ENCODE measurements around the gene MAPK8IP3. TPM values are rescaled to one million over a fixed set of nuclear protein-coding genes. Genes with fewer than 3 reads are reported as not detected.

MAPK8IP3 gene
- total RNA-seq, 1 experiment from 2014 or later = 41.1 TPM

DNA sequence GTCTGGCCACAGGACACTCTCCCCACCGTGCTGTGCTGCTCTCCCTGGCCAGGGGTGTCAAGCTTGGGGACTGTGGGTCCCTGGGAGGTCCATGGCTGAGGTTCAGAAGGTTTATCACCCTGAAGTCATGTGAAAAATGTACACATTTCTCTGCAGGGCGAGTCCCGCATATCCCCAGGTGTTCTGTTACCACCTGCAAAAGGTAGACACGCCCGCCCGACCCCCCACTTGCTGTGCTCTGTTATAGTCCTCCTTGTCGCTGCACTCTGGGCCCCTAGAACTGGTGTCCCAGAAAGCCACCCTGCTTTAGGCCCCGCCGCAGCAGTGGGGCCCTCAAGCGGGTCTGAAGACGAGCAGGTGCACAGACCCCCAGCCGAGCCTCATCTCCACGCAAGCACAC lies 16.1 kb upstream of the MAPK8IP3 start:
- peaks cover 60% of the 10 kb centered on the region for H3K36me3 ChIP-seq (ENCODE audit: low read depth, low read length)
- no TSS peak for BruUV-seq (replicated peaks)
- DNase-seq = peak; percentile 23
- no peaks in the 10 kb centered on the region for H3K9me2 ChIP-seq (replicated peaks; ENCODE audit: low read length)
- no peak for TF ChIP-seq EZH2 (IDR thresholded peaks at IDR 0.05; ENCODE audit: low read length, unreplicated experiment)
- TF ChIP-seq EZH2phosphoT487 (IDR thresholded peaks at IDR 0.05; ENCODE audit: borderline replicate concordance, low read length) = no peak
- TF ChIP-seq CTCF (conservative IDR thresholded peaks at IDR 0.05; ENCODE audit: low read depth, low read length) = no peak
- no peak for ATAC-seq
- CTCF ChIA-PET = interaction anchor here (0.5 kb wide), 1 partner anchor 12 kb away, joined by 12 read pairs; the partner anchor contains the start of gene JPT2
- peak overlapping the region; percentile 24; the same call in 1 of the 2 replicates for H3K4me3 ChIP-seq (ENCODE audit: low read length)
- no peaks in the 10 kb centered on the region for H4K20me1 ChIP-seq (ENCODE audit: low read length)
- peaks cover 24% of the 10 kb centered on the region for H3F3A ChIP-seq (ENCODE audit: low read length, unreplicated experiment)
- no peak overlapping the region for H2AFZ ChIP-seq (ENCODE audit: low read length)
- intact Hi-C loops (cut with micrococcal nuclease) = loop anchor here (1.0 kb wide), 1 partner anchor 10 kb away; no protein-coding TSS in a partner anchor
- H3K4me1 ChIP-seq (ENCODE audit: insufficient read depth, low read length) = peaks cover 67% of the 10 kb centered on the region
- peak overlapping the region; percentile 64 for H3K4me2 ChIP-seq (ENCODE audit: low read length)
- peak overlapping the region; percentile 95 for H3K27ac ChIP-seq (ENCODE audit: low read length)
- H3K79me2 ChIP-seq (ENCODE audit: low read length) = peaks cover 81% of the 10 kb centered on the region
- POLR2A ChIA-PET (ENCODE audit: unreplicated experiment) = interaction anchor here (0.6 kb wide), 1 partner anchor 12 kb away, joined by 4 read pairs; the partner anchor contains the start of gene JPT2
- H3K9me3 ChIP-seq (ENCODE audit: low read length) = no peaks in the 10 kb centered on the region
- H3K9ac ChIP-seq (ENCODE audit: low read length) = peak overlapping the region; percentile 68
- no peaks in the 10 kb centered on the region for H3K27me3 ChIP-seq (ENCODE audit: low read length)

DNA sequence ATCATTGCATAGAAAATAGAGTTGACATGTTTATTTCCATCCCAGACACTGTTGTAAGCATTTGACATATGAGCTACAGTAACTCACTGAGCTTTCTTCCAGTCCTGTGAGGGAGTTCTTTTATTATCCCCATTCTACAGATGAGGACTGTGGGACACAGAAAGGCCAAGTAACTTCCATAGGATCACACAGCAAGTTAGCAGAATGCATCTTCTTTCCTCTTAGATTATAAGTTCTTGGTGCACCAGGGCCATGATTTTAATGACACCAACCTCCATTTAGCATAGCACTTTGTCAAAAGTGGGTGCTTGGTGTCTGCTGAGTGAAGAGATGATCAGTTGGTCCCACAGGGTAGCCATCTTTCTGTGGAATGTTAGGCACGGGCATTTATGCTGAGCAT lies 15.2 kb upstream of the MAPK8IP3 start:
- intact Hi-C loops (cut with micrococcal nuclease) = no loop called here
- Histone ChIP-seq H3K9me2 (replicated peaks; ENCODE audit: low read length) (no peaks in the 10 kb centered on the region), H3K9me3 (ENCODE audit: low read length) (no peaks in the 10 kb centered on the region), H3K79me2 (ENCODE audit: low read length) (peaks cover 78% of the 10 kb centered on the region), H4K20me1 (ENCODE audit: low read length) (no peaks in the 10 kb centered on the region), H3K9ac (ENCODE audit: low read length) (peak overlapping the region; percentile 68), H3K4me1 (ENCODE audit: insufficient read depth, low read length) (peaks cover 63% of the 10 kb centered on the region), H3K4me3 (ENCODE audit: low read length) (no peak overlapping the region), H3K27ac (ENCODE audit: low read length) (peak overlapping the region; percentile 95), H3K27me3 (ENCODE audit: low read length) (no peaks in the 10 kb centered on the region), H3K36me3 (ENCODE audit: low read depth, low read length) (peaks cover 54% of the 10 kb centered on the region), H3K4me2 (ENCODE audit: low read length) (peak overlapping the region; percentile 75), H3F3A (ENCODE audit: low read length, unreplicated experiment) (peaks cover 24% of the 10 kb centered on the region), H2AFZ (ENCODE audit: low read length) (no peak overlapping the region)
- no TSS peak for BruUV-seq (replicated peaks)
- no peak for DNase-seq
- ATAC-seq = no peak
- POLR2A ChIA-PET (ENCODE audit: unreplicated experiment) = no interaction called here
- CTCF ChIA-PET = interaction anchor here (1.0 to 1.4 kb wide), 2 partner anchors 14 to 17 kb away, joined by 4 to 8 read pairs; no protein-coding TSS in a partner anchor
- TF ChIP-seq EZH2phosphoT487 (IDR thresholded peaks at IDR 0.05; ENCODE audit: borderline replicate concordance, low read length) = no peak
- no peak for TF ChIP-seq CTCF (conservative IDR thresholded peaks at IDR 0.05; ENCODE audit: low read depth, low read length)
- no peak for TF ChIP-seq EZH2 (IDR thresholded peaks at IDR 0.05; ENCODE audit: low read length, unreplicated experiment)

GRCh38 chr16:1691276-1691675 lies 14.7 kb upstream of the MAPK8IP3 start:
- CTCF ChIA-PET = interaction anchor here (1.0 to 1.4 kb wide), 2 partner anchors 14 to 16 kb away, joined by 4 to 8 read pairs; no protein-coding TSS in a partner anchor
- no peaks in the 10 kb centered on the region for H3K27me3 ChIP-seq (ENCODE audit: low read length)
- peak overlapping the region; percentile 68 for H3K9ac ChIP-seq (ENCODE audit: low read length)
- H3K9me3 ChIP-seq (ENCODE audit: low read length) = no peaks in the 10 kb centered on the region
- peaks cover 24% of the 10 kb centered on the region for H3F3A ChIP-seq (ENCODE audit: low read length, unreplicated experiment)
- peaks cover 63% of the 10 kb centered on the region for H3K4me1 ChIP-seq (ENCODE audit: insufficient read depth, low read length)
- peak; percentile 13 for ATAC-seq
- peak overlapping the region; percentile 48; the same call in 1 of the 2 replicates for H3K4me3 ChIP-seq (ENCODE audit: low read length)
- TF ChIP-seq EZH2 (IDR thresholded peaks at IDR 0.05; ENCODE audit: low read length, unreplicated experiment) (no peak), CTCF (conservative IDR thresholded peaks at IDR 0.05; ENCODE audit: low read depth, low read length) (peak; percentile 35)
- intact Hi-C loops (cut with micrococcal nuclease) = no loop called here
- peak; percentile 70 for DNase-seq
- H3K9me2 ChIP-seq (replicated peaks; ENCODE audit: low read length) = no peaks in the 10 kb centered on the region
- no TSS peak for BruUV-seq (replicated peaks)
- H4K20me1 ChIP-seq (ENCODE audit: low read length) = no peaks in the 10 kb centered on the region
- peak overlapping the region; percentile 75 for H3K4me2 ChIP-seq (ENCODE audit: low read length)
- H3K79me2 ChIP-seq (ENCODE audit: low read length) = peaks cover 76% of the 10 kb centered on the region
- H3K27ac ChIP-seq (ENCODE audit: low read length) = peak overlapping the region; percentile 95
- no peak overlapping the region for H2AFZ ChIP-seq (ENCODE audit: low read length)
- POLR2A ChIA-PET (ENCODE audit: unreplicated experiment) = no interaction called here
- peaks cover 54% of the 10 kb centered on the region for H3K36me3 ChIP-seq (ENCODE audit: low read depth, low read length)
